Mesothelial cell of epicardium (in vitro differentiated cells): ENCODE results near the gene ZNF670. TPM values are rescaled to one million over a fixed set of nuclear protein-coding genes. Genes with fewer than 3 reads are reported as not detected.

Experiments used
- DNase-seq, 2 experiments: peaks; one replicate each; pipeline ENCODE4 v3.0.0; 2021; ENCODE audit warnings: low spot score in 2 of 2; ENCODE audit not compliant: unreplicated experiment in 2 of 2
- H3K27ac Mint-ChIP-seq: 2 replicates; pipeline ENCODE4 v1.8.0; 2021; ENCODE audit warnings: mixed read lengths
- H3K27me3 Mint-ChIP-seq: 2 replicates; pipeline ENCODE4 v1.8.0; 2021; ENCODE audit warnings: low read depth, mixed read lengths
- H3K36me3 Mint-ChIP-seq: 2 replicates; pipeline ENCODE4 v1.8.0; 2021; ENCODE audit warnings: mixed read lengths
- H3K4me1 Mint-ChIP-seq: 2 replicates; pipeline ENCODE4 v1.8.0; 2021; ENCODE audit warnings: mixed read lengths
- H3K4me3 Mint-ChIP-seq: 2 replicates; pipeline ENCODE4 v1.8.0; 2021; ENCODE audit warnings: mild to moderate bottlenecking, moderate library complexity, mixed read lengths
- H3K9me3 Mint-ChIP-seq: 2 replicates; pipeline ENCODE4 v1.8.0; 2021; ENCODE audit warnings: mixed read lengths
- total RNA-seq: library from RNA; stranded (reverse); gene quantifications from 3 replicates; pipeline ENCODE4 v1.2.1, GENCODE V29; 2021
- TF ChIP-seq, protein P1 (sequence below): fragments of 200-600 bp; sonication (generic); IDR thresholded peaks from one replicate; pipeline ENCODE4 v1.5.0; 2021; ENCODE audit warnings: antibody characterized with exemption; ENCODE audit not compliant: unreplicated experiment

ZNF670 gene
- total RNA-seq, 1 donor from 2014 or later = 7.8 TPM

GRCh38 chr1:247056071-247056470, 22.5 kb downstream of the ZNF670 start:
- Mint-ChIP-seq H3K4me3 (no peak overlapping the region), H3K27ac (no peak overlapping the region), H3K9me3 (peaks cover 81% of the 10 kb centered on the region), H3K36me3 (peaks cover 71% of the 10 kb centered on the region), H3K27me3 (no peaks in the 10 kb centered on the region), H3K4me1 (no peaks in the 10 kb centered on the region)
- TF ChIP-seq, protein P1, sequence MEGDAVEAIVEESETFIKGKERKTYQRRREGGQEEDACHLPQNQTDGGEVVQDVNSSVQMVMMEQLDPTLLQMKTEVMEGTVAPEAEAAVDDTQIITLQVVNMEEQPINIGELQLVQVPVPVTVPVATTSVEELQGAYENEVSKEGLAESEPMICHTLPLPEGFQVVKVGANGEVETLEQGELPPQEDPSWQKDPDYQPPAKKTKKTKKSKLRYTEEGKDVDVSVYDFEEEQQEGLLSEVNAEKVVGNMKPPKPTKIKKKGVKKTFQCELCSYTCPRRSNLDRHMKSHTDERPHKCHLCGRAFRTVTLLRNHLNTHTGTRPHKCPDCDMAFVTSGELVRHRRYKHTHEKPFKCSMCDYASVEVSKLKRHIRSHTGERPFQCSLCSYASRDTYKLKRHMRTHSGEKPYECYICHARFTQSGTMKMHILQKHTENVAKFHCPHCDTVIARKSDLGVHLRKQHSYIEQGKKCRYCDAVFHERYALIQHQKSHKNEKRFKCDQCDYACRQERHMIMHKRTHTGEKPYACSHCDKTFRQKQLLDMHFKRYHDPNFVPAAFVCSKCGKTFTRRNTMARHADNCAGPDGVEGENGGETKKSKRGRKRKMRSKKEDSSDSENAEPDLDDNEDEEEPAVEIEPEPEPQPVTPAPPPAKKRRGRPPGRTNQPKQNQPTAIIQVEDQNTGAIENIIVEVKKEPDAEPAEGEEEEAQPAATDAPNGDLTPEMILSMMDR = no peak
- DNase-seq = no peak

DNA sequence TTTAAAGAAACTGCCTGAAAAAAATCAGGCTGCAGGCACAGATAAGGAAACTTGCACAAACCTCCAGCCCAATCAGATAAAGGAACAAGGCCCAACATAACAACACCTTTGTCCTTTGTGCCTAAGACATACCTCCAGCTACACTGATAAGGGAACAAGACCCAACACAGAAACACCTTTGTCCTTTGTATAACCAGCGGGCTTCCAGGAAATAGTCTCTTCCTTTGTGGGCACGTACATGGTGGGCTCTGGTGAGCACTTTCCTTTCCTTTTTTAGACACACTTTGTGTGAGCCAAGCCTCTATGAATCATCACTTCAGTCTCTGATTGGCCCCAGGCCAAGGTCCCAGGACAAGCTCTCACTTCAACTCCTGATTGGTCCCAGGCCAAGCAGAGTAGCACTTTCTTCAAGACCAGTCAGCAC, 23.6 kb downstream of the ZNF670 start:
- Mint-ChIP-seq H3K27ac (no peak overlapping the region), H3K9me3 (peaks cover 83% of the 10 kb centered on the region), H3K27me3 (no peaks in the 10 kb centered on the region), H3K36me3 (peaks cover 69% of the 10 kb centered on the region), H3K4me3 (no peak overlapping the region), H3K4me1 (no peaks in the 10 kb centered on the region)
- DNase-seq = no peak
- TF ChIP-seq, protein P1 = no peak

- Mint-ChIP-seq H3K9me3 (peaks cover 78% of the 10 kb centered on the region), H3K27ac (no peak overlapping the region), H3K36me3 (peaks cover 67% of the 10 kb centered on the region), H3K4me3 (no peak overlapping the region), H3K27me3 (no peaks in the 10 kb centered on the region), H3K4me1 (no peaks in the 10 kb centered on the region)
- no peak for DNase-seq
- TF ChIP-seq, protein P1 = no peak
Observed at GRCh38 chr1:247047702-247048101, 30.9 kb downstream of the ZNF670 start.

GRCh38 chr1:247047260-247047659, 31.4 kb downstream of the ZNF670 start:
- H3K27ac Mint-ChIP-seq = no peak overlapping the region
- H3K27me3 Mint-ChIP-seq = no peaks in the 10 kb centered on the region
- no peak overlapping the region for H3K4me3 Mint-ChIP-seq
- peaks cover 78% of the 10 kb centered on the region for H3K9me3 Mint-ChIP-seq
- H3K36me3 Mint-ChIP-seq = peaks cover 67% of the 10 kb centered on the region
- DNase-seq = no peak
- TF ChIP-seq, protein P1 = no peak
- no peaks in the 10 kb centered on the region for H3K4me1 Mint-ChIP-seq

- Mint-ChIP-seq H3K4me1 (no peaks in the 10 kb centered on the region), H3K36me3 (peaks cover 78% of the 10 kb centered on the region), H3K9me3 (peaks cover 76% of the 10 kb centered on the region), H3K27ac (no peak overlapping the region), H3K27me3 (no peaks in the 10 kb centered on the region), H3K4me3 (no peak overlapping the region)
- TF ChIP-seq, protein P1 = no peak
- no peak for DNase-seq
Observed at GRCh38 chr1:247043406-247043805, 35.2 kb downstream of the ZNF670 start.
